NCI-H1048 (cell line): ENCODE results near the gene PARD3.
"Not testable (repeated sequence)": the region's sequence is repeated elsewhere in the genome, so short reads cannot be mapped to it uniquely, and the experiment has no call there.

Experiments used
- DNase-seq: peaks from one replicate; lab custom pipeline; 2025; lab: John Stamatoyannopoulos, UW

The PARD3 gene

GRCh38 chr10:34648919-34649318 lies 166.2 kb downstream of the PARD3 start:
- DNase-seq = no peak

- DNase-seq = no peak
These were observed 166.9 kb downstream of the PARD3 start for GRCh38 chr10:34647875-34648865.

- no peak for DNase-seq
These were observed 167.9 kb downstream of the PARD3 start for GRCh38 chr10:34647160-34647559.

GRCh38 chr10:34646331-34646730 lies 168.8 kb downstream of the PARD3 start:
- no peak for DNase-seq

- not testable (repeated sequence) for DNase-seq
These were observed 170.3 kb downstream of the PARD3 start for GRCh38 chr10:34644815-34645214.

- DNase-seq = no peak
These were observed 170.9 kb downstream of the PARD3 start for GRCh38 chr10:34644224-34644623.

- no peak for DNase-seq
These were observed 171.5 kb downstream of the PARD3 start for GRCh38 chr10:34643620-34644019.

GRCh38 chr10:34641913-34642558 lies 173.1 kb downstream of the PARD3 start:
- DNase-seq = no peak

GRCh38 chr10:34641147-34641912 lies 173.8 kb downstream of the PARD3 start:
- no peak for DNase-seq

GRCh38 chr10:34638406-34639054 lies 176.6 kb downstream of the PARD3 start:
- DNase-seq = peak; percentile 14

GRCh38 chr10:34637418-34637911 lies 177.6 kb downstream of the PARD3 start:
- DNase-seq = peak; percentile 67

GRCh38 chr10:34635111-34635510 lies 180.0 kb downstream of the PARD3 start:
- DNase-seq = no peak

- no peak for DNase-seq
These were observed 181.7 kb downstream of the PARD3 start for GRCh38 chr10:34633374-34633773.

GRCh38 chr10:34629084-34629483 lies 186.0 kb downstream of the PARD3 start:
- DNase-seq = no peak

GRCh38 chr10:34628174-34628796 lies 186.8 kb downstream of the PARD3 start:
- DNase-seq = no peak

- DNase-seq = no peak
These were observed 187.4 kb downstream of the PARD3 start for GRCh38 chr10:34627741-34628140.

GRCh38 chr10:34627331-34627730 lies 187.8 kb downstream of the PARD3 start:
- DNase-seq = no peak

GRCh38 chr10:34626158-34626880 lies 188.8 kb downstream of the PARD3 start:
- DNase-seq = no peak

- DNase-seq = no peak
These were observed 190.6 kb downstream of the PARD3 start for GRCh38 chr10:34624323-34625153.

GRCh38 chr10:34622945-34623344 lies 192.2 kb downstream of the PARD3 start:
- DNase-seq = no peak
